Lower leg skin (tissue), 4 donors: ENCODE data around the gene RAPGEF3. TPM values are rescaled to one million over a fixed set of nuclear protein-coding genes. Genes with fewer than 3 reads are reported as not detected.

Source experiments
- DNase-seq, 2 donors: peaks; one replicate each; pipeline ENCODE4 v3.0.0-alpha.2; 2019; ENCODE audit warnings: low spot score in 2 of 2
- H3K4me3 ChIP-seq: fragments of 200-600 bp; sonication (generic); 2 replicates; pipeline ENCODE4 v1.5.1; 2017; ENCODE audit warnings: mild to moderate bottlenecking, low read depth; ENCODE audit not compliant: poor library complexity, severe bottlenecking
- POLR2A ChIP-seq, 2 donors: fragments of 450-650 bp; IDR thresholded peaks; one replicate each; pipeline ENCODE4 v1.6.1; 2016 to 2017; ENCODE audit warnings: antibody characterized with exemption in 2 of 2, mild to moderate bottlenecking in 1 of 2, moderate library complexity in 1 of 2
- WGBS, 2 donors: methylation state at CpG; one replicate each; pipeline ENCODE4 v1.1.5; 2018; 5-methylcytosine and 5-hydroxymethylcytosine counted together
- intact Hi-C: fragments of 100-400 bp; cut with DNase I; formaldehyde crosslinking; loops from one replicate; pipeline ENCODE4 v1.15.0; 2023; ENCODE audit warnings: low total_unique reads
- total RNA-seq, 4 donors: library from RNA; depleted of rRNA; stranded (reverse); fragments of >200 nt; gene quantifications; one replicate each; pipeline ENCODE4 v1.1.0, GENCODE V29; 2016
- TF ChIP-seq, protein P1 (sequence below), 3 donors: fragments of 450-650 bp; IDR thresholded peaks; one replicate each; pipeline ENCODE4 v1.5.1; 2016; ENCODE audit warnings: antibody characterized with exemption in 3 of 3, mild to moderate bottlenecking in 3 of 3, moderate library complexity in 2 of 3

RAPGEF3 gene
- total RNA-seq, 4 donors from 2014 or later: 13.4 to 27.8 (median 18.9) TPM

DNA sequence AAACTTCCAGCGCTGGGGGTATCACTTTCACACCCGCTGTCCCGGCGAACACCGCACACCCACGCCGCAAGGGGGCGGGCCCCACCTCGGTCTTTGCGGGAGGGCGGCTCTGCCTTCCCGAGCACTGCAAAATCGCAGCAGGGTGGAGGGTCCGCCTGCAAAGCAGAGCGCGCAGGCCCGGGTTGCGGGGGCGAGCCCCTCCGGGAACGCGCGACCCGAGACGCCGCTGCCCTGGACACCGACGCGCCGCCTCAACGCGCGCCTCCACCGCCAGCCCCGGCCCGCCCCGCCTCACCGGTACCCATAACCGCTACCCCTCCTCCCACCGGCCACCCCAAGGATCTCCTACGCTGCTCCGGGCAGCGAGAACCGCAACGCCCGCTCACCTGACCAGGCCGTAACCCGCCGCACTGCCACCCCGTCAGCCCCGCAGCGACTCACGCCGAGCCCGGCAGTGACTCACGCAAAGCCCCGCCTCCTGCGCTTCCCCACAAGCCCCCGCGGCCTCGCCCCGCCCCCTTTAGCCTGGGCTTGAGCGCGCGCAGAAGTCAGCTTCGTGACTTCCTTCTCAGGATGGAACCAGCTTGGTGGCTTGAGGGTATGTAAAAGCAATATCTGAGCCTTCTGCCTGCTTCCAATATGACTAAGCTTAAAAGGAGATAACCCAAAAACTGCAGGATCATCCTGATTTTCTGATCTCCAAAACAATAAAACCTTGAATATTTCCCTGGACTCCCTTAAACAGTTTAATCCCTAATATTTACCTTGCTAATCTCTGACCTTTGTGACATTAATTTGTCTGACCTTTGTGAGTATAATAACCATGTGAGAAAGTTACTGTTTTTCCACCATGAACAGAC lies 52.9 kb downstream of the RAPGEF3 start, which contains the start of gene RPAP3:
Gene RPAP3, minus strand, starts transcription at position 465 of the 860 bp plus-strand sequence. CDS start 3,190 bp downstream, outside the sequence.
- peak within 1 kb of the TSS; percentile 58 for H3K4me3 ChIP-seq
- intact Hi-C loops: no loop called here
- WGBS, 2 donors: 0 to 1% methylated on average over 23 to 41 of the region's 66 CpGs
- peak; percentile 96 to 100 for DNase-seq
- TF ChIP-seq, protein P1, sequence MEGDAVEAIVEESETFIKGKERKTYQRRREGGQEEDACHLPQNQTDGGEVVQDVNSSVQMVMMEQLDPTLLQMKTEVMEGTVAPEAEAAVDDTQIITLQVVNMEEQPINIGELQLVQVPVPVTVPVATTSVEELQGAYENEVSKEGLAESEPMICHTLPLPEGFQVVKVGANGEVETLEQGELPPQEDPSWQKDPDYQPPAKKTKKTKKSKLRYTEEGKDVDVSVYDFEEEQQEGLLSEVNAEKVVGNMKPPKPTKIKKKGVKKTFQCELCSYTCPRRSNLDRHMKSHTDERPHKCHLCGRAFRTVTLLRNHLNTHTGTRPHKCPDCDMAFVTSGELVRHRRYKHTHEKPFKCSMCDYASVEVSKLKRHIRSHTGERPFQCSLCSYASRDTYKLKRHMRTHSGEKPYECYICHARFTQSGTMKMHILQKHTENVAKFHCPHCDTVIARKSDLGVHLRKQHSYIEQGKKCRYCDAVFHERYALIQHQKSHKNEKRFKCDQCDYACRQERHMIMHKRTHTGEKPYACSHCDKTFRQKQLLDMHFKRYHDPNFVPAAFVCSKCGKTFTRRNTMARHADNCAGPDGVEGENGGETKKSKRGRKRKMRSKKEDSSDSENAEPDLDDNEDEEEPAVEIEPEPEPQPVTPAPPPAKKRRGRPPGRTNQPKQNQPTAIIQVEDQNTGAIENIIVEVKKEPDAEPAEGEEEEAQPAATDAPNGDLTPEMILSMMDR (IDR thresholded peaks at IDR 0.05): no peak
- peak in 1 of 2 donors; percentile 9 for TF ChIP-seq POLR2A (IDR thresholded peaks at IDR 0.05)

DNA sequence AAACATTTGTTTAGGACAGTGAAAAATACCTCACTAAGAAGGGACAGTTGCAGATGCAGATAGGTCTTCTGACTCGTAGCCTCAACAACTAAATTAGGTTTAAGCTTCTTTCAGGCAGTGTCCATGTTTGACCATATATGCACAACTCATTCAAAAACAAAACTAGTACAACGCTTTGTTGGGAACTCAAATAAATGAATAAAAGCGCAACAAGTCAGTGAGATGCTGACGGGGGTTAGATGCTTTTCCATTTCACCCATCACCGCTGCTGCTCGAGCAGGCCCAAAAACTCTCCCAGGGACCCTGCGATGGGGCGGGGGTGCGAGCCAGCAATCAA lies 53.5 kb downstream of the RAPGEF3 start:
- intact Hi-C loops: no loop called here
- 1% methylated on average over 9 of the region's 9 CpGs for WGBS, 2 donors
- TF ChIP-seq POLR2A (IDR thresholded peaks at IDR 0.05): no peak
- TF ChIP-seq, protein P1 (IDR thresholded peaks at IDR 0.05): no peak

DNA sequence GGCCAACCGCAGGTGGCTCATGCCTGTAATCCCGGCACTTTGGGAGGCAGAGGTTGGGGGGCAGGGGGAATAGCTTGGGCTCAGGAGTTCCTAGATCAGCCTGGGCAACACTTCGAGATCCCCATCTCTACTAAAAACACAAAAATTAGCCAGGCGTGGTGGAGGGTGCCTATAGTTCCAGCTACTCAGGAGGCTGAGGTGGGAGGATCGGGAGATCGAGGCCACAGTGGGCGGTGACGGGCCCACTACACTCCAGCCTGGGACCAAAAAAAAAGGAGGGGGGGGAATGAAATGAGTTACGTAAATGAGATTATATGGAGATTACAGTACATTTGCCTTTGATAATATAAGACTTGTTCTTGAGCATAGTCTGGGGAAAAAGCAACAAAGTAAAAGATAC lies 54.0 kb downstream of the RAPGEF3 start:
- no peak overlapping the region for H3K4me3 ChIP-seq
- intact Hi-C loops: no loop called here
- TF ChIP-seq, protein P1 (IDR thresholded peaks at IDR 0.05): no peak
- no peak for TF ChIP-seq POLR2A (IDR thresholded peaks at IDR 0.05)
- DNase-seq: no peak
- WGBS, 2 donors: 88 to 92% methylated on average over 9 of the region's 9 CpGs

More for the DNA sequence above, 53.5 kb downstream of the RAPGEF3 start:
- DNase-seq: no peak
- H3K4me3 ChIP-seq: peak overlapping the region; percentile 58

DNA sequence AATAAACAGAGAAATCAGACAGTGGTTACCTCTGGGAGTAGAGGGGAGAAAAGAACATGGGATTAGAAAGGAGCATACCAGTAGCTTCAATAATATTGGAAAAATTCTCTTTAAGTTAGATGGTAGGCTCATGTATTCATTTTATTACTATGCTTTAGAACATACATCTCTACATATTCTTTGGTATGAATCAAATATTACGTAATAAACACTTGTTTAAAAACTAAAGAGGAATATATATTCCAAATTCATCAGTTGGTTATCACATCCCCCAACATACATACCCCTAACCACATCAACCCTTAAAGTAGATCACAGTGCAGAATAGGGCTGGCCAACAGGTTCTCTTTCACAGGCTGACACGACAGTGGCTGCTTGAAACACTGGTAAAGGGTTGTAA lies 58.4 kb downstream of the RAPGEF3 start:
- no peak overlapping the region for H3K4me3 ChIP-seq
- 90 to 99% methylated on average over 2 of the region's 2 CpGs for WGBS, 2 donors
- no peak for DNase-seq
- no peak for TF ChIP-seq POLR2A (IDR thresholded peaks at IDR 0.05)
- TF ChIP-seq, protein P1 (IDR thresholded peaks at IDR 0.05): no peak
- intact Hi-C loops: no loop called here

DNA sequence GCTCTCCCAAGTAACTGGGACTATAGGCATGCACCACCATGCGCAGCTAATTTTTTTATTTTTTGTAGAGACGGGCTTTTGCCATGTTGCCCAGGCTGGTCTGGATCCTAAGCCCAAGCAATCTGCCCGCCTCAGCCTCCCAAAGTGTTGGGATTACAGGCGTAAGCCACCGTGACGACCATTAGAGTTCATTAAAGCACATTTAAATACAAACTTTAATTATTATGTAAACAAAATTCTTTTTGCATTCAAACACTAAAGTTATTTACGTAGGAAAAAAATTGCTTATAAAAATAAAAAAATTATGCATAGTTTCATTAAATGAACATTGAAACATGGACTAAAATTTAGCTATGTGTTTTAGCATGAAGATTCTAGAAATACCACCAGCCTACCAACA lies 60.0 kb downstream of the RAPGEF3 start:
- TF ChIP-seq POLR2A (IDR thresholded peaks at IDR 0.05): no peak
- TF ChIP-seq, protein P1 (IDR thresholded peaks at IDR 0.05): no peak
- H3K4me3 ChIP-seq: no peak overlapping the region
- 94 to 95% methylated on average over 7 of the region's 7 CpGs for WGBS, 2 donors
- intact Hi-C loops: no loop called here
- DNase-seq: no peak
